Measurements from ENCODE around the gene HSPA1A. TPM values are rescaled to one million over a fixed set of nuclear protein-coding genes. Genes with fewer than 3 reads are reported as not detected.

HSPA1A gene
- polyA plus RNA-seq, 3 donors: 144 to 215 (median 200) TPM

- peak; percentile 77 to 86 (median 81) for DNase-seq
- intact Hi-C loops (cut with micrococcal nuclease): loop anchor here (5.0 to 10.0 kb wide), 4 partner anchors 107 to 290 kb away; partner anchors contain the start of genes DDAH2 (in 2 of the 2), LY6G5C (in 2 of the 2), ATP6V1G2 (in 1 of the 2) and DDX39B (in 1 of the 2)
- peaks cover 70 to 82% of the 10 kb centered on the region in 2 donors for H3K4me1 ChIP-seq (ENCODE audit: control insufficient read depth in 1 of 2, insufficient read depth in 2 of 2, low read length in 2 of 2)
- H3K36me3 ChIP-seq (replicated peaks in 1 of 2; ENCODE audit: control insufficient read depth in 1 of 2, insufficient read depth in 2 of 2, low read length in 2 of 2): peaks cover 25 to 29% of the 10 kb centered on the region in 2 donors
- TF ChIP-seq CTCF (IDR thresholded peaks at IDR 0.05): no peak
- peak overlapping the region; percentile 87 to 92 for H3K27ac ChIP-seq (ENCODE audit: low read depth in 1 of 2, low read length in 2 of 2)
- H3K4me3 ChIP-seq (replicated peaks in 1 of 3; ENCODE audit: low read depth in 2 of 3, low read length in 3 of 3): peak overlapping the region; percentile 83 to 89 (median 86)
- peak overlapping the region; percentile 85 for H3K4me2 ChIP-seq (replicated peaks; ENCODE audit: extremely low read depth, low read length, poor library complexity, severe bottlenecking)
- peaks cover 79% of the 10 kb centered on the region for H3K79me2 ChIP-seq (ENCODE audit: insufficient read depth, low read length)
- H3K4me3 Mint-ChIP-seq: peak overlapping the region; percentile 98 to 99
- peak overlapping the region; percentile 80 for H3K9ac ChIP-seq (ENCODE audit: insufficient read depth, low read length, poor library complexity, severe bottlenecking)
- H3K27me3 Mint-ChIP-seq (ENCODE audit: low read depth in 3 of 3): no peaks in the 10 kb centered on the region
- peaks cover 19 to 36% of the 10 kb centered on the region in 2 donors for H3K36me3 Mint-ChIP-seq
- H2AFZ ChIP-seq (ENCODE audit: insufficient read depth, low read depth, low read length, poor library complexity, severe bottlenecking): peak overlapping the region; percentile 76
- H3K27me3 ChIP-seq (ENCODE audit: control insufficient read depth in 2 of 2, insufficient read depth in 2 of 2, low read length in 2 of 2): no peaks in the 10 kb centered on the region
- H4K20me1 ChIP-seq (ENCODE audit: insufficient read depth, low read length): peaks cover 38% of the 10 kb centered on the region
- H3K9me3 Mint-ChIP-seq: no peaks in the 10 kb centered on the region
- H3K27ac Mint-ChIP-seq: peak overlapping the region; percentile 97 to 100 (median 98)
- peaks cover 56% of the 10 kb centered on the region for H3K4me1 Mint-ChIP-seq
- under 1% methylated on average over 57 of the region's 59 CpGs for WGBS (ENCODE audit: insufficient coverage)
- no peaks in the 10 kb centered on the region for H3K9me3 ChIP-seq (replicated peaks in 1 of 2; ENCODE audit: control insufficient read depth in 1 of 2, insufficient read depth in 1 of 2, low read length in 2 of 2)
Measured at GRCh38 chr6:31834367-31835250, 19.3 kb downstream of the HSPA1A start.

GRCh38 chr6:31836047-31836473, 20.7 kb downstream of the HSPA1A start:
- H3K9me3 Mint-ChIP-seq: no peaks in the 10 kb centered on the region
- H3K9ac ChIP-seq (ENCODE audit: insufficient read depth, low read length, poor library complexity, severe bottlenecking): peak overlapping the region; percentile 80
- no peak for DNase-seq
- peaks cover 38 to 44% of the 10 kb centered on the region in 2 donors for H3K36me3 ChIP-seq (replicated peaks in 1 of 2; ENCODE audit: control insufficient read depth in 1 of 2, insufficient read depth in 2 of 2, low read length in 2 of 2)
- no peaks in the 10 kb centered on the region for H3K27me3 Mint-ChIP-seq (ENCODE audit: low read depth in 3 of 3)
- peak overlapping the region; percentile 85 for H3K4me2 ChIP-seq (replicated peaks; ENCODE audit: extremely low read depth, low read length, poor library complexity, severe bottlenecking)
- no peak for TF ChIP-seq CTCF (IDR thresholded peaks at IDR 0.05)
- no peaks in the 10 kb centered on the region for H3K27me3 ChIP-seq (ENCODE audit: control insufficient read depth in 2 of 2, insufficient read depth in 2 of 2, low read length in 2 of 2)
- intact Hi-C loops (cut with micrococcal nuclease): loop anchor here (2.0 to 10.0 kb wide), 3 partner anchors 27 to 291 kb away; partner anchors contain the start of genes ATP6V1G2 (in 1 of the 2), DDAH2 (in 1 of the 2), DDX39B (in 1 of the 2) and LY6G6C (in 1 of the 2)
- WGBS (ENCODE audit: insufficient coverage): 15% methylated on average over 5 of the region's 14 CpGs
- peak overlapping the region; percentile 87 to 92 for H3K27ac ChIP-seq (ENCODE audit: low read depth in 1 of 2, low read length in 2 of 2)
- peaks cover 45% of the 10 kb centered on the region for H3K4me1 Mint-ChIP-seq
- peak overlapping the region; percentile 98 to 99 for H3K4me3 Mint-ChIP-seq
- H3K4me3 ChIP-seq (replicated peaks in 1 of 3; ENCODE audit: low read depth in 2 of 3, low read length in 3 of 3): peak overlapping the region; percentile 83 to 89 (median 86)
- H3K79me2 ChIP-seq (ENCODE audit: insufficient read depth, low read length): peaks cover 64% of the 10 kb centered on the region
- no peaks in the 10 kb centered on the region for H3K9me3 ChIP-seq (replicated peaks in 1 of 2; ENCODE audit: control insufficient read depth in 1 of 2, insufficient read depth in 1 of 2, low read length in 2 of 2)
- H2AFZ ChIP-seq (ENCODE audit: insufficient read depth, low read depth, low read length, poor library complexity, severe bottlenecking): peak overlapping the region; percentile 5
- peaks cover 58 to 69% of the 10 kb centered on the region in 2 donors for H3K4me1 ChIP-seq (ENCODE audit: control insufficient read depth in 1 of 2, insufficient read depth in 2 of 2, low read length in 2 of 2)
- peaks cover 34 to 50% of the 10 kb centered on the region in 2 donors for H3K36me3 Mint-ChIP-seq
- H3K27ac Mint-ChIP-seq: peak overlapping the region; percentile 90 to 100 (median 98)
- peaks cover 47% of the 10 kb centered on the region for H4K20me1 ChIP-seq (ENCODE audit: insufficient read depth, low read length)
